ENCODE data around the gene FURIN. TPM values are rescaled to one million over a fixed set of nuclear protein-coding genes. Genes with fewer than 3 reads are reported as not detected.

Gene FURIN
- total RNA-seq, 1 donor from 2014 or later, result 42.7 TPM

DNA sequence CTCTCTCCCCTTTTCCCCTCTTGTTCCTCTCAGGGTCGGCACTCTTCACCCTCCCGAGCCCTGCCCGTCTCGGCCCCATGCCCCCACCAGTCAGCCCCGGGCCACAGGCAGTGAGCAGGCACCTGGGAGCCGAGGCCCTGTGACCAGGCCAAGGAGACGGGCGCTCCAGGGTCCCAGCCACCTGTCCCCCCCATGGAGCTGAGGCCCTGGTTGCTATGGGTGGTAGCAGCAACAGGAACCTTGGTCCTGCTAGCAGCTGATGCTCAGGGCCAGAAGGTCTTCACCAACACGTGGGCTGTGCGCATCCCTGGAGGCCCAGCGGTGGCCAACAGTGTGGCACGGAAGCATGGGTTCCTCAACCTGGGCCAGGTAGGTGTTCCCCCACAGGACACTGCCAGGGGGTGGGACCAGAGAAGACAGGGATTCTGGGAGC lies 7.2 kb downstream of the FURIN start:
- H3K4me3 ChIP-seq, result no peak overlapping the region
- no peak overlapping the region for H3K27ac ChIP-seq (replicated peaks)
- no peaks in the 10 kb centered on the region for H3K27me3 ChIP-seq (ENCODE audit: low read depth)
- intact Hi-C loops (cut with micrococcal nuclease), result loop anchor here (10.0 kb wide), 1 partner anchor 61 kb away; no protein-coding TSS in a partner anchor
- DNase-seq, result no peak
- H3K36me3 ChIP-seq, result peaks cover 51% of the 10 kb centered on the region
- TF ChIP-seq, protein P1, sequence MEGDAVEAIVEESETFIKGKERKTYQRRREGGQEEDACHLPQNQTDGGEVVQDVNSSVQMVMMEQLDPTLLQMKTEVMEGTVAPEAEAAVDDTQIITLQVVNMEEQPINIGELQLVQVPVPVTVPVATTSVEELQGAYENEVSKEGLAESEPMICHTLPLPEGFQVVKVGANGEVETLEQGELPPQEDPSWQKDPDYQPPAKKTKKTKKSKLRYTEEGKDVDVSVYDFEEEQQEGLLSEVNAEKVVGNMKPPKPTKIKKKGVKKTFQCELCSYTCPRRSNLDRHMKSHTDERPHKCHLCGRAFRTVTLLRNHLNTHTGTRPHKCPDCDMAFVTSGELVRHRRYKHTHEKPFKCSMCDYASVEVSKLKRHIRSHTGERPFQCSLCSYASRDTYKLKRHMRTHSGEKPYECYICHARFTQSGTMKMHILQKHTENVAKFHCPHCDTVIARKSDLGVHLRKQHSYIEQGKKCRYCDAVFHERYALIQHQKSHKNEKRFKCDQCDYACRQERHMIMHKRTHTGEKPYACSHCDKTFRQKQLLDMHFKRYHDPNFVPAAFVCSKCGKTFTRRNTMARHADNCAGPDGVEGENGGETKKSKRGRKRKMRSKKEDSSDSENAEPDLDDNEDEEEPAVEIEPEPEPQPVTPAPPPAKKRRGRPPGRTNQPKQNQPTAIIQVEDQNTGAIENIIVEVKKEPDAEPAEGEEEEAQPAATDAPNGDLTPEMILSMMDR (IDR thresholded peaks at IDR 0.05; ENCODE audit: borderline replicate concordance), result no peak
- no peaks in the 10 kb centered on the region for H3K9me3 ChIP-seq (replicated peaks)
- peaks cover 40% of the 10 kb centered on the region for H3K4me1 ChIP-seq

DNA sequence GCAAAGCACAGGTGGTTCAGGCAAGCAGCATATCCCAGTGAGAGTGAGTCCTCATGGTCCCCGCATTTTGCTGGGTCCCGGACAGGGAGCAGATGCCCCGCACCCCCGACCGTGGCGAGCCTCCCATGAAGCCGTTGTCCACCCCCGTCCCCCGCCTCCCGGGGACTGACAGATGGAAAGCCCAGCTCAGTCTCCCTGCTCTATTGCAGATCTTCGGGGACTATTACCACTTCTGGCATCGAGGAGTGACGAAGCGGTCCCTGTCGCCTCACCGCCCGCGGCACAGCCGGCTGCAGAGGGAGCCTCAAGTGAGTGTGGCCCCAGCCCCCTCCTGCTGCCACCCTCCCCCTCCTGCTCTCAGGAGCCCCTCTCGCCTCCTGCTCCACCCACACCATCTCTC lies 7.7 kb downstream of the FURIN start:
- TF ChIP-seq, protein P1 (IDR thresholded peaks at IDR 0.05; ENCODE audit: borderline replicate concordance), result no peak
- H3K4me3 ChIP-seq, result no peak overlapping the region
- intact Hi-C loops (cut with micrococcal nuclease), result loop anchor here (10.0 kb wide), 1 partner anchor 61 kb away; no protein-coding TSS in a partner anchor
- peaks cover 35% of the 10 kb centered on the region for H3K4me1 ChIP-seq
- H3K36me3 ChIP-seq, result peaks cover 56% of the 10 kb centered on the region
- H3K27me3 ChIP-seq (ENCODE audit: low read depth), result no peaks in the 10 kb centered on the region
- no peak overlapping the region for H3K27ac ChIP-seq (replicated peaks)
- DNase-seq, result no peak
- H3K9me3 ChIP-seq (replicated peaks), result no peaks in the 10 kb centered on the region

DNA sequence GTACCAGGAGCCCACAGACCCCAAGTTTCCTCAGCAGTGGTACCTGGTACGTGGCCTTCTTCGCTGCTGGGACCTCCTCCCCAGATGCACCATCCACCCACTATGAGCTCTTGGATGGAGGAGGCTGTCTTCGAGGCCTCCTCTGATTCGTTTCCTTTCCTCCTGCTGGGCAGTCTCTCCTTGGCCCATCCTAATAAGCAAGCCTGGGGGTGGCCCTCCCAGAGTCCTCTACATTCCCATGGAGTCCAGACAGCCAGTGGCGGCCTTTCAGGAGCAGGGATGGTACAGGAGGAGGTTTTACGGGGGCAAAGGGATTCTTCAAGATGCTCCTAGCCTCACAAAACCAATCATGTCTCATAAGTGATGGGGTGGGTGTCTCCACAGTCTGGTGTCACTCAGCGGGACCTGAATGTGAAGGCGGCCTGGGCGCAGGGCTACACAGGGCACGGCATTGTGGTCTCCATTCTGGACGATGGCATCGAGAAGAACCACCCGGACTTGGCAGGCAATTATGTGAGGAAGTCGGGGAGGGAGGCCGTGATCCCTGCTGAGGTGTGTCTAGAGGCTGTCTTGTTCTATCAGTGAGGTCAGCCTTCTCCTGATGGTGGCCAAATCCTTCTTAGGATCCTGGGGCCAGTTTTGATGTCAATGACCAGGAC lies 8.3 kb downstream of the FURIN start:
- Histone ChIP-seq H3K27me3 (ENCODE audit: low read depth) (no peaks in the 10 kb centered on the region), H3K4me3 (no peak overlapping the region), H3K4me1 (peaks cover 32% of the 10 kb centered on the region), H3K9me3 (replicated peaks) (no peaks in the 10 kb centered on the region), H3K36me3 (peaks cover 62% of the 10 kb centered on the region), H3K27ac (replicated peaks) (no peak overlapping the region)
- DNase-seq, result no peak
- intact Hi-C loops (cut with micrococcal nuclease), result loop anchor here (10.0 kb wide), 1 partner anchor 62 kb away; no protein-coding TSS in a partner anchor
- TF ChIP-seq, protein P1 (IDR thresholded peaks at IDR 0.05; ENCODE audit: borderline replicate concordance), result no peak

DNA sequence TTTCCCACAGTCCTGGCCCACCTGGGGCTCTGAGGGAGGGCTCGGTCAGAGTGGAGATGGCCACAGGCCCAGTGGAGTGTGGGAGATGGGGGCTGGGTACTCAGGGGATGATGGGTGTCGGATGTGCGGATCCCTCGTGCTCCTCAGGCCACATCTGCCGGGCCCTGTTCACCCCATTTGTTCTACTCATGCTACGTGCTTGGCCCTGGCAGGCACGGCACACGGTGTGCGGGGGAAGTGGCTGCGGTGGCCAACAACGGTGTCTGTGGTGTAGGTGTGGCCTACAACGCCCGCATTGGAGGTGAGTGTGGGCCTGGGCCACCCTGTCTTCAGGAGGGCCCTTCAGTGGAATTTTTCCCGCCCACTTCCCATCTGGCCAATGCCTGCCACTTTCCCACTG lies 8.9 kb downstream of the FURIN start:
- H3K36me3 ChIP-seq, result peaks cover 68% of the 10 kb centered on the region
- H3K27ac ChIP-seq (replicated peaks), result no peak overlapping the region
- TF ChIP-seq, protein P1 (IDR thresholded peaks at IDR 0.05; ENCODE audit: borderline replicate concordance), result no peak
- peaks cover 29% of the 10 kb centered on the region for H3K4me1 ChIP-seq
- H3K4me3 ChIP-seq, result no peak overlapping the region
- intact Hi-C loops (cut with micrococcal nuclease), result loop anchor here (10.0 kb wide), 1 partner anchor 63 kb away; no protein-coding TSS in a partner anchor
- no peaks in the 10 kb centered on the region for H3K27me3 ChIP-seq (ENCODE audit: low read depth)
- no peaks in the 10 kb centered on the region for H3K9me3 ChIP-seq (replicated peaks)
- DNase-seq, result no peak

DNA sequence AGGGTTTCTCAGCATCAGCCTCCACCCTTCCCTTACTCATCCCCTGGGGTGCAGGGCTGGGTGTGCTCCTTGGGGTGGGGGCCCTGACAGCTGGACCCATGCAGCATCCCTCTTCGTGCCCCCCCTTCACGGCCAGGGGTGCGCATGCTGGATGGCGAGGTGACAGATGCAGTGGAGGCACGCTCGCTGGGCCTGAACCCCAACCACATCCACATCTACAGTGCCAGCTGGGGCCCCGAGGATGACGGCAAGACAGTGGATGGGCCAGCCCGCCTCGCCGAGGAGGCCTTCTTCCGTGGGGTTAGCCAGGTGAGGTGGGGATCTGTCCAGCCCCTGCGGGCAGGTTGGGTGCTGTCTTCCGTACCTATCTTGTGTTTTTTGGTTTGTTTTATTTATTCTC lies 9.6 kb downstream of the FURIN start:
- intact Hi-C loops (cut with micrococcal nuclease), result loop anchor here (10.0 kb wide), 1 partner anchor 63 kb away; no protein-coding TSS in a partner anchor
- Histone ChIP-seq H3K9me3 (replicated peaks) (no peaks in the 10 kb centered on the region), H3K27me3 (ENCODE audit: low read depth) (no peaks in the 10 kb centered on the region)

More for the DNA sequence above, 9.6 kb downstream of the FURIN start:
- no peak overlapping the region for H3K27ac ChIP-seq (replicated peaks)
- no peak for DNase-seq
- H3K36me3 ChIP-seq, result peaks cover 71% of the 10 kb centered on the region
- no peak overlapping the region for H3K4me3 ChIP-seq
- peaks cover 29% of the 10 kb centered on the region for H3K4me1 ChIP-seq
- TF ChIP-seq, protein P1 (IDR thresholded peaks at IDR 0.05; ENCODE audit: borderline replicate concordance), result no peak

Measured in left ventricle myocardium inferior (tissue), 1 donor.